ENCODE measurements around the gene ENO4.

ENO4 gene

DNA sequence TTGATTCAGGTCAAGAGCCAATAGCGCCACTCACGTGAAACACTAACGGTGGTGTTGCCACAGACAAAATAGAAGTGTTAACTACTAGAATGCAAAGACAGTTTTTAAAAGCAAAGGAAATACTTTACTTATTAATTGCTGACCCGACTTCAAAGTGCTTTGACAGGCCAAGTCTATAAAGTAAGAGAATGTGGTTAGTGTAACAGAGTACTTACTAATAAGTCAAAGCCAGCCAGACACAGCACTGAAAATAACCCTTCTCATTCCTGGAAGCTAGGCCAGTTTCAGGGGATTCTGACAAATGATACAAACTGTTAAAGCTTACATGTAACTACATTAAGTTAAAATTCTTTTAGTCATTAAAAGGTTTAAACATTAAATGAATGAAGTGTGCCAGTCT, 50.3 kb downstream of the ENO4 start:
- DNase-seq (ENCODE audit: low read depth, low spot score), result no peak
- no peak overlapping the region for H3K4me3 ChIP-seq (ENCODE audit: low read length)

DNA sequence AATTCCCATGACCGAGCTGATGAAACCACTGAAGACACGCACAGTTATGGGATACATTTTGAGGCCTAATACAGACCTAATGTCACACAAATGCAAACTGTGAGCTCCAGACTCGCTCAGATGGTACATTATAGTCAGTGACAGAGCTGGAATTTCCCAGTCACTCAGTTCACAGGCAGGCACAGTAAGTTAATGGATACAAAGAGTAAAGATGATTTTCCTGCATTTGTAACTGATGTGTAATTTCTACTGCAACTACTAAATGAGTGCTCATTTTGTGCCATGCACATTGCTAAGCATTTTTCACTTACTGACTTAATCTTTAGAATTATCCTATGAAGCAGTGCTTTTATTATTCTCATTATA, 56.5 kb downstream of the ENO4 start:
- no peak for DNase-seq (ENCODE audit: low read depth, low spot score)
- H3K4me3 ChIP-seq (ENCODE audit: low read length), result no peak overlapping the region

DNA sequence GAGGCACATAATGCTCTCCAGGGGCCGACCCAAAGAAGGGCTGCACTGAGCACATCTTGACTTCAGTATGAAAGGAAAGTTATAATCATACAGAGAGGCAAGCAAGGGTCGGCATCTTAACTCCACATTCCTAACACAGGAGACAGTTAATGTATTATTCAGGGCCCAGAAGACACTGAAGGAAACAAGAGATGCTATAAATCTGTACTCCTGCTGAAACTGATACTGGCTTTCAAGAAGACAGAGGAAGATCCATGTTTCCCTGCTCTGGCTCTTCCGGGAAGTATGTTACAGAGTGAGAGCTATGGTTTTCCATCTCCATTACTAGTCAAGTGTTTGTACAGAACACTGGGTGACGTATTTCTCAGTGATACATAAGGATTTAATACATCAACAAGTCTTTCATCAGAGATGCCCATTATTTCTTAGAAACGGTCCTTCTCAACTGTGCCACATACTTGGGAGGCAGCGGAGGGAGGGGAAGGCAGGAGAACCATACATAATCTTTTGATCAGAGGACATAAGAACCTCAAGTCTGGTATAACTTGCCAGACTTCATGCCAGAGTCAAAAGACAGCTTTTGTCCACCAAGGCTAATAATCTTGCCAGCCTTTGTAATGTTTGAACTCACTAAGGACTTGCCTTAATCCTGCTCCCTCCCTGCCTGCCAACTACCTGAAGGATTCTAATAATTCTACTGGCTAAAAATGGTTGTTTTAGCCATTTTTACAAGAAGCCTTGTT, 58.1 kb downstream of the ENO4 start:
- no peak for DNase-seq (ENCODE audit: low read depth, low spot score)
- no peak overlapping the region for H3K4me3 ChIP-seq (ENCODE audit: low read length)

DNA sequence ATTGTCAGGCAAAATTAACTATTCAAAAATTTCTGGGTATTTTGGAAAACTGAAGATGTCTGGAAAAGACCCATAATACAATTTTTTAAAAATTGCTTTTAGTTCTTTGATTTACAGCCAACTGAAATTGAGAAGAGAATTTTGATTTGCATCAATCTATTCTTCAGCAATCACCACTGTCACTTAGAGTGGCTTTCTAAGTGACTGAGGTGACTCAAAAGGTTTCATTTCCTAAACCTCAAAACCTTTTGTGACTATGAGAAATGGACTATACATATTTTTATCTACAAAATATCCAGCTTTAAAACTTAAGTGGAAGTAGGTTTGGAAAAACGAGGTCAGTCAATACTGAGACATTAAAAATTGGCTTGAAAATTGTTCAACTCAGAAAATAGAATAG, 60.0 kb downstream of the ENO4 start:
- no peak overlapping the region for H3K4me3 ChIP-seq (ENCODE audit: low read length)
- no peak for DNase-seq (ENCODE audit: low read depth, low spot score)

DNA sequence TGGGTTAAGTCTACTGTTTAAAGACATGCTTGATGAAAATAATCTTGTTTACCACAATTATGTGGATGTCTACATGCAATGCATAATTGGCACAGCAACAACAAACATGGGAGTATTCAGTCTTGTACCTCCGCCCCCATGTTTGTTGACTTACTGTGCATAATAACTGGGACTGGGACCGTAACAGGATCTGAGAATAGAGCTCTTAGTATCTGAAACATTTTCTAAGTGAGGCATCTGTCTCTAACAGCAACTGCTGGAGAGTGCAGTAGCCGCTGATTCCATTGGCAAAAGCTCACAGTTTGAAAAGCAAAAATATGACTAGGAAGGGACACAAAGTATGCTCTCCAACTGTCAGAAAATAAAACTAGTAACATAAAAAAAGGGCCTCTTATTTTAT, 61.6 kb downstream of the ENO4 start:
- no peak overlapping the region for H3K4me3 ChIP-seq (ENCODE audit: low read length)
- no peak for DNase-seq (ENCODE audit: low read depth, low spot score)

DNA sequence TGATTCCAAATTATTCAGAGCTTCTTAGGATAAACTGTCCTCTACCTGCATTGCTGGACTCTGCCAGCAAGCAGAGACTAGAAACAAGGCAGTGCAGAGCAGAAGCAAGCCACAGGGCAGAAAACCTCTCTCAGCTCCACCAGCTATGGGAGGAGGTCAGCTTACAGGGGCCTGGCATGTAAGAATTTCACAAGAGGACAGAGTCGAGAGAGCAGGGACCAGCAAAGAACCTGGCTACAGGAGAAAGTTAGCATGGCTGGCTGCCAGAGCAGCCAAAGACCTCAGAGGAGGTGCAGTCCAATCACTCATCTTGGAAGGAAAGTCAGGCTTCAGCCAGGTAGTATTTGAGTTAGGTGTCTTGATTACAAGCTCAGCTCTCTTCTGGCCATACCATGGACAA, 62.9 kb downstream of the ENO4 start:
- no peak overlapping the region for H3K4me3 ChIP-seq (ENCODE audit: low read length)
- no peak for DNase-seq (ENCODE audit: low read depth, low spot score)

DNA sequence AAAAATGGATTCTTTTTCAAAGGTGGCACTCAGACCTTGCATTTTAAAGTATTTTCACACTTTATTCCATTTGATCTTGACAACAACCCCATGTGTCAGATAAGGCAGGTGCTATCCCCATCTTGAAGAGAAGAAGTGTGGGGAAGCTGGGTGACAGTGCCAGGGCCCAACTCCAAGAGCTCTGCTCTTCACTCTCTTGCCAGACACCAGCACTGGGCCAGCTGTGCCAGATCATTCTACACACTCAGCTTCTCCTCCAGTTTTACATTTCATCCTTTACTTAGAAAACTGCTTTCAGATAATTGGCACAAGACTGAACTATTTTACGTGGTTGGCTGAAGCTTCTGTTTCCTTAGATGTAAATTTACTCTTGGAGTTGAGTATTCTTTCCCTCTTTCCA, 64.4 kb downstream of the ENO4 start:
- no peak for DNase-seq (ENCODE audit: low read depth, low spot score)
- H3K4me3 ChIP-seq (ENCODE audit: low read length), result no peak overlapping the region

DNA sequence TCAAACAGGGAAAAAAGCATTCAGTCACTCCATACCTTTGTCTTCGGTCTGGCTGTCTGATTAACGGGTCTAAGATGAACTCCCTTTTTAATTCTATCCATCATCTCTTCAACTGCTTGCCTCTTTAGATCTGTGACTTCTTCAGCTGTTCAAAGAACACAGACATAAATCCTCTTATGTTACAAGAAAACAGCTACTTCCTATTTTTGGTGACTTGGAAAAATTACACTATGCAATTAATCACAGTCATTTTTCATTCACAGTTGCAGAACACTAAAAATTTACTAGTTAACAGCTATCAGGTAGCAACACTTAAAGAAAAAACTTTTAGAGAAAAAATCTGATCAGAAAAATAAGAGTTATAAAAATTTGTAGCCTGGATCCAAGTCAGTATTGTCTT, 66.0 kb downstream of the ENO4 start:
- DNase-seq (ENCODE audit: low read depth, low spot score), result no peak

DNA sequence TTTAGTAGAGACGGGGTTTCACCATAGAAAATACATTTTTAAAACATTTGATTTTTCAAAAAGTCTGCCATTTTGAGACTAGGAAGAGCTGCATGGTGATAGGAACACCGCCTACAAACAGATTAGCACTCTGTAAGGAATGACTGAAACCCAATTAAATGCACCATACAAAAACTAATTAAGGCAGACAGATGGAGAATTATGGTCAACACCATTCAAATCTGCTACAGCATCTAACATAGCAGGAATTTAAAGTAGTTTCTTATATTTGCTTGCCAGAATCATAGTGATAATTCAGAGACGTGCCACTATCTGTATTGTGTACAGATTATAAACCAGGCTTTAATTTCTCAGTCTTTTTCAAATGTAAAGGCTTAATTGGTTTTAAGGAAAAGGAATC, 68.2 kb downstream of the ENO4 start:
- DNase-seq (ENCODE audit: low read depth, low spot score), result no peak
- H3K4me3 ChIP-seq (ENCODE audit: low read length), result no peak overlapping the region

More for the DNA sequence above, 66.0 kb downstream of the ENO4 start:
- no peak overlapping the region for H3K4me3 ChIP-seq (ENCODE audit: low read length)

DNA sequence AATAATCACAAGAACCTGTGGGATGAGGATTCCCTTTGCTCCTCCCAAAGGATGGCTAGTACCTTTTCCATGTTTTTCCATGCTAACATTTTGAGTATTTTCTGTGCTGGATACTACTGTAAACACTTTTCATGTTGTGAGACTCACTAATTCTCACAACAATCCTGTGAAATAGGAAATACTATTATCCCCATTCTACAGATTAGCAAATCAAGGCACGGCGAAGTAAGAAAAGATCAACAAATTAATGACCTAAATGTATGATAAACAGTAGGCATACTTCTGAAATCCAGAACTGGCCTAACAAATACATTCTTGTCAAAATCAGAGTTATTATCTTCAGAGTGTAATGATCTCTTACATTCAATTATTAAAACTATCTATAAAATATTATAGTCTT, 69.3 kb downstream of the ENO4 start:
- DNase-seq (ENCODE audit: low read depth, low spot score), result no peak
- no peak overlapping the region for H3K4me3 ChIP-seq (ENCODE audit: low read length)

DNA sequence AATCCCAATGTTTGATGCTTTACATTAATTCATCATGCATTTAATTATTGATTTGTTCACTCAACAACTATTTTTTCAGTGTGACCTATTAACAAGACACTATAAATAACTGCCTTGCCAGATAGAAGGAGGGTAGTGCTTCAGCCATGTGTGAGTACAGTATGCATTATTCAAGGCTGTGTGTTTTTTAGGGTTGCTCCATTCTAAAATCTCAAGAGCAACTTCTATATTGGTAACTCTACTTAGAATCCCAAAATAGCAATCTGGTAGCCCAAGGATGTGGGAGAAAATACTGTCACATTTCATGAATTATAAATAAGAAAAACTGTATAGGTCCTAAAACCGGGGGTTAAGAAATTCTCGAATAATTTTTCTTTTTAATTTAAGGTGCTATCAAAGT, 69.9 kb downstream of the ENO4 start:
- no peak for DNase-seq (ENCODE audit: low read depth, low spot score)
- H3K4me3 ChIP-seq (ENCODE audit: low read length), result no peak overlapping the region

DNA sequence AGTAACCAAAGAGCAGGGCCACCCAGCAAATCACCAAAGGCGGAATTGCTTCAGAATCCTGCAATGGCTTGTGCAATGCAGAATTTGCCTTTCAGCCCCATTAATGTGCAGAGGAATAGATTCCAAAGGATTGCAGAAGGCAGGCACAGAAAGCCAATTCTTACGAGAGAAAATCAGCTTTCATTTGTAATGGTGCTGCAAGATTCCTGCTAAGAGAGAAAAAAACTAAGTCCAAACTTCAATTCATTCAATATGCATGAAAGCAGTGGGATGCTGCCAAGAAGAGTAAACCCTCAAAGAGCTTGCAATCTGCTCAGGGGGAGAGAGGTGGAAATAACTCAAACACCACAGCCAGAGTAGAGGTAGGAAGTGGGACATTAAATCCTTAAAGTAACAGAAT, 70.4 kb downstream of the ENO4 start:
- no peak for DNase-seq (ENCODE audit: low read depth, low spot score)
- no peak overlapping the region for H3K4me3 ChIP-seq (ENCODE audit: low read length)

DNA sequence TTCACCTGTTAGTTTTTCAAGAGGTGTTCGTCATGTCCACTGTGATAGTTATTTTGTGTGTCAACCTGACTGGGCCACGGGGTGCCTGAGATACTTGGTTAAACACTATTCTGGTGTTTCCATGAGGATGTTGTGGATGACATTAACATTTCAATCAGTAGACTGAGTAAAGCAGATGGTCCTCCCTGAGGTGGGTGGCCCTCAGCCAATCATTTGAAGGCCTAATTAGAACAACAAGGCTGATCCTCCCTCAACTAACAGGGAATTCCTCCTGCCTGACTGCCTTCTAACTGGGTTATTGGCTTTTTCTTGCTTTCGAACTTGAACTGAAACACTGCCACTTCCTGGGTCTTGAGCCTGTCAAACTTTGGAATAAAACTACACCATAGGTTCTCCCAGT, 75.8 kb downstream of the ENO4 start:
- DNase-seq (ENCODE audit: low read depth, low spot score), result no peak
- H3K4me3 ChIP-seq (ENCODE audit: low read length), result no peak overlapping the region

DNA sequence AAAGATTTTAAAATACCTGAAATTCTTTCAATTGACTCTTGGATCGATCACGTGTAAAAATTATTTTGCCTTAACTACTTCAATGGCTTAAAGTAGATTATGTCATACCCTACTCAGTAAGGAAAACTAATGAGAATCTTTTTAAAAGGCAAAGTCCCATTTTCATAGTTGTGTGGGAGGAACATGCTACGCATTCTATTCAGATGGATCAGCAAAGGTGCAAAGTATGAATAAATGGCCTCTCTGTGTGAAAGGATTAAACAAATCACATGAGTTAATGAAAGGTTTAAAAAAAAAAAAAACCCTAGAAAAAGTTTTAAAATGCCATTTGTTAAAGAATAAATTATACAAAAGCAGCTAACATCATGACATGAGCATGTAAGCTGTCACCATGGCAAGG, 77.1 kb downstream of the ENO4 start:
- no peak overlapping the region for H3K4me3 ChIP-seq (ENCODE audit: low read length)
- no peak for DNase-seq (ENCODE audit: low read depth, low spot score)

DNA sequence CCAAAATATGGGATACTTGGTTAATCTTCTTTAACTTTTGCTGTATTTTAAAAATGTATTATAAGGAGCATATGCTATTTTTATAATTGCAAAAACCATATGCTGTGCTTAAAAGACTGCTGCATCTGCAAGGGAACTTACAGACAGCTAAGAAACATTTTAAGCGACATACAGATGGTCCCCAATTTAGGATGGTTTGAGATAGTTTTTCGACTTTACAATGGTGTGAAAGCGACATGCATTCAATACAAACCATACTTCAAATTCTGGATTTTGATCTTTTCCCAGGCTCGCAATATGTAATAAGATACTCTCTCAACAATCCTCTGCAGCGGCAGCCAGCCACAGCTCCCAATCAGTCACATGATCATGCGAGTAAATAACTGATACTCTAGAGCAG, 82.5 kb downstream of the ENO4 start:
- no peak overlapping the region for H3K4me3 ChIP-seq (ENCODE audit: low read length)
- no peak for DNase-seq (ENCODE audit: low read depth, low spot score)
